HEK293T (cell line): ENCODE measurements around the gene ZMIZ1.

Source experiments
- CTCF ChIA-PET: fragments of 350-600 bp; formaldehyde crosslinking; extraction: SDS; loops from one replicate; lab custom pipeline; 2021; ENCODE audit warnings: antibody characterized with exemption, inconsistent platforms; lab: Yijun Ruan, JAX
- POLR2A ChIA-PET: fragments of 350-600 bp; formaldehyde crosslinking; extraction: SDS; loops from one replicate; lab custom pipeline; 2020; ENCODE audit warnings: antibody characterized with exemption, inconsistent platforms; lab: Yijun Ruan, JAX
- DNase-seq: peaks from one replicate; pipeline ENCODE4 v3.0.0; 2012; ENCODE audit warnings: mixed read lengths; ENCODE audit errors: extremely low spot score
- ARNT ChIP-seq: fragments of 450-650 bp; IDR thresholded peaks from 2 replicates; pipeline ENCODE4 v1.6.1; 2017; ENCODE audit warnings: mild to moderate bottlenecking
- BHLHE40 ChIP-seq: fragments of 450-650 bp; IDR thresholded peaks from 2 replicates; pipeline ENCODE4 v1.6.1; 2016; ENCODE audit warnings: mild to moderate bottlenecking, moderate library complexity, borderline replicate concordance
- CTBP1 ChIP-seq: fragments of 450-650 bp; IDR thresholded peaks from 2 replicates; pipeline ENCODE4 v1.6.1; 2016; ENCODE audit warnings: borderline replicate concordance
- ELF4 ChIP-seq: fragments of 450-650 bp; IDR thresholded peaks from 2 replicates; pipeline ENCODE4 v1.6.1; 2017; ENCODE audit warnings: antibody characterized with exemption
- FOXA1 ChIP-seq: fragments of 450-650 bp; IDR thresholded peaks from 2 replicates; pipeline ENCODE4 v1.6.1; 2016; ENCODE audit warnings: mild to moderate bottlenecking
- FOXK2 ChIP-seq: fragments of 450-650 bp; IDR thresholded peaks from 2 replicates; pipeline ENCODE4 v1.6.1; 2016; ENCODE audit warnings: mild to moderate bottlenecking
- FOXM1 ChIP-seq: fragments of 450-650 bp; IDR thresholded peaks from 2 replicates; pipeline ENCODE4 v1.6.1; 2017; ENCODE audit warnings: mild to moderate bottlenecking, borderline replicate concordance
- HDGF ChIP-seq: fragments of 450-650 bp; IDR thresholded peaks from 2 replicates; pipeline ENCODE4 v1.6.1; 2017; ENCODE audit warnings: antibody characterized with exemption, borderline replicate concordance
- L3MBTL2 ChIP-seq: fragments of 450-650 bp; conservative IDR thresholded peaks from 2 replicates; pipeline ENCODE4 v1.6.1; 2016; ENCODE audit warnings: mild to moderate bottlenecking
- LEF1 ChIP-seq: fragments of 450-650 bp; IDR thresholded peaks from 2 replicates; pipeline ENCODE4 v1.6.1; 2017; ENCODE audit warnings: mild to moderate bottlenecking, borderline replicate concordance
- NFRKB ChIP-seq: fragments of 450-650 bp; IDR thresholded peaks from 2 replicates; pipeline ENCODE4 v1.6.1; 2016; ENCODE audit warnings: mild to moderate bottlenecking, moderate library complexity
- PKNOX1 ChIP-seq: fragments of 450-650 bp; IDR thresholded peaks from 2 replicates; pipeline ENCODE4 v1.6.1; 2016
- SP1 ChIP-seq: fragments of 450-650 bp; IDR thresholded peaks from 2 replicates; pipeline ENCODE4 v1.6.1; 2017
- SUZ12 ChIP-seq: fragments of 450-650 bp; IDR thresholded peaks from 2 replicates; pipeline ENCODE4 v1.6.1; 2016; ENCODE audit warnings: mild to moderate bottlenecking
- TARDBP ChIP-seq: fragments of 450-650 bp; IDR thresholded peaks from 2 replicates; pipeline ENCODE4 v1.6.1; 2016
- ZNF384 ChIP-seq: fragments of 450-650 bp; IDR thresholded peaks from 2 replicates; pipeline ENCODE4 v1.6.1; 2016

Gene ZMIZ1

GRCh38 chr10:79192677-79193003, 123.9 kb downstream of the ZMIZ1 start:
- ChIA-PET CTCF (interaction anchor here (1.1 kb wide), 1 partner anchor 912 kb away, joined by 3 read pairs; no protein-coding TSS in a partner anchor), POLR2A (no interaction called here)
- TF ChIP-seq PKNOX1: no peak
- TF ChIP-seq SP1: no peak
- TF ChIP-seq ELF4: no peak
- TF ChIP-seq FOXM1: no peak
- no peak for TF ChIP-seq FOXA1
- no peak for TF ChIP-seq SUZ12
- no peak for TF ChIP-seq BHLHE40
- no peak for TF ChIP-seq FOXK2
- TF ChIP-seq TARDBP: no peak
- TF ChIP-seq L3MBTL2: no peak
- TF ChIP-seq CTBP1: no peak
- no peak for TF ChIP-seq NFRKB
- no peak for TF ChIP-seq HDGF
- TF ChIP-seq ARNT: no peak
- no peak for TF ChIP-seq LEF1
- no peak for DNase-seq

- CTCF ChIA-PET: interaction anchor here (1.3 to 1.4 kb wide), 2 partner anchors 9 to 29 kb away, joined by 4 to 7 read pairs; no protein-coding TSS in a partner anchor
- POLR2A ChIA-PET: interaction anchor here (0.6 to 1.6 kb wide), 2 partner anchors 123 to 220 kb away, joined by 3 to 6 read pairs; no protein-coding TSS in a partner anchor
- TF ChIP-seq ARNT (no peak), SUZ12 (no peak), NFRKB (no peak), PKNOX1 (no peak), FOXK2 (no peak), ZNF384 (no peak), FOXA1 (no peak), TARDBP (no peak), BHLHE40 (no peak), ELF4 (no peak), LEF1 (no peak), HDGF (no peak), FOXM1 (no peak), L3MBTL2 (no peak), SP1 (no peak)
- no peak for DNase-seq
Measured at GRCh38 chr10:79193694-79194382, 125.1 kb downstream of the ZMIZ1 start.

GRCh38 chr10:79195091-79195923, 126.5 kb downstream of the ZMIZ1 start:
- CTCF ChIA-PET: interaction anchor here (0.6 to 1.4 kb wide), 28 partner anchors 8 to 1166 kb away, joined by 3 to 7 read pairs (median 4); partner anchors contain the start of gene POLR3A
- TF ChIP-seq FOXM1 (no peak), SUZ12 (no peak), LEF1 (no peak), ELF4 (no peak), CTBP1 (no peak), FOXK2 (no peak), SP1 (no peak), ZNF384 (no peak), HDGF (no peak), FOXA1 (no peak), TARDBP (no peak), NFRKB (no peak), ARNT (no peak)
- peak; percentile 84 for DNase-seq
- POLR2A ChIA-PET: interaction anchor here (1.1 to 1.6 kb wide), 2 partner anchors 220 to 222 kb away, joined by 3 to 6 read pairs; no protein-coding TSS in a partner anchor

- ChIA-PET CTCF (no interaction called here), POLR2A (no interaction called here)
- DNase-seq: peak; percentile 82
- TF ChIP-seq LEF1 (no peak), FOXM1 (no peak), HDGF (no peak), ZNF384 (no peak), FOXA1 (no peak), PKNOX1 (no peak), SUZ12 (no peak), TARDBP (no peak), ELF4 (no peak), NFRKB (no peak), L3MBTL2 (no peak), SP1 (no peak), CTBP1 (no peak), FOXK2 (no peak), BHLHE40 (no peak), ARNT (no peak)
Measured at GRCh38 chr10:79196470-79197461, 128.0 kb downstream of the ZMIZ1 start.
